MM.1S (cell line): Measurements from ENCODE around the gene CDAN1.
"Not testable (repeated sequence)": the region's sequence is repeated elsewhere in the genome, so short reads cannot be mapped to it uniquely, and the experiment has no call there.

Source experiments
- EZH2phosphoT487 ChIP-seq: fragments of 300-600 bp; sonication (generic); IDR thresholded peaks from 2 replicates; pipeline ENCODE4 v1.6.1; 2018; ENCODE audit warnings: antibody characterized with exemption, low read length
- TF ChIP-seq, protein P1 (sequence below): fragments of 300-600 bp; sonication (generic); IDR thresholded peaks from 2 replicates; pipeline ENCODE4 v1.5.1; 2016; ENCODE audit warnings: antibody characterized with exemption, low read length, mixed read lengths

DNA sequence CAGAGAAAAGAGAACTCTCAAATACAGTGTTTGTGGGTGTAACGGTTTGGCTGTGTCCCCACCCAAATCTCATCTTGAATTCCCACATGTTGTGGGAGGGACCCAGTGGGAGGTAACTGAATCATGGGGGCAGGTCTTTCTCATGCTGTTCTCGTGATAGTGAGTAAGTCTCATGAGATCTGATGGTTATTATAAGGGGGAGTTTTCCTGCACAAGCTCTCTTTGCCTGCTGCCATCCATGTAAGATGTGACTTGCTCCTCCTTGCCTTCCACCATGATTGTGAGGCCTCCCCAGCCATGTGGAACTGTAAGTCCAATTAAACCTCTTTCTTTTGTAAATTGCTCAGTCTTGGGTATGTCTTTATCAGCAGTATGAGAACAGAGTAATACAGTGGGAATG lies 24.9 kb upstream of the CDAN1 start:
- TF ChIP-seq, protein P1, sequence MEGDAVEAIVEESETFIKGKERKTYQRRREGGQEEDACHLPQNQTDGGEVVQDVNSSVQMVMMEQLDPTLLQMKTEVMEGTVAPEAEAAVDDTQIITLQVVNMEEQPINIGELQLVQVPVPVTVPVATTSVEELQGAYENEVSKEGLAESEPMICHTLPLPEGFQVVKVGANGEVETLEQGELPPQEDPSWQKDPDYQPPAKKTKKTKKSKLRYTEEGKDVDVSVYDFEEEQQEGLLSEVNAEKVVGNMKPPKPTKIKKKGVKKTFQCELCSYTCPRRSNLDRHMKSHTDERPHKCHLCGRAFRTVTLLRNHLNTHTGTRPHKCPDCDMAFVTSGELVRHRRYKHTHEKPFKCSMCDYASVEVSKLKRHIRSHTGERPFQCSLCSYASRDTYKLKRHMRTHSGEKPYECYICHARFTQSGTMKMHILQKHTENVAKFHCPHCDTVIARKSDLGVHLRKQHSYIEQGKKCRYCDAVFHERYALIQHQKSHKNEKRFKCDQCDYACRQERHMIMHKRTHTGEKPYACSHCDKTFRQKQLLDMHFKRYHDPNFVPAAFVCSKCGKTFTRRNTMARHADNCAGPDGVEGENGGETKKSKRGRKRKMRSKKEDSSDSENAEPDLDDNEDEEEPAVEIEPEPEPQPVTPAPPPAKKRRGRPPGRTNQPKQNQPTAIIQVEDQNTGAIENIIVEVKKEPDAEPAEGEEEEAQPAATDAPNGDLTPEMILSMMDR = not testable (repeated sequence)
- TF ChIP-seq EZH2phosphoT487 = not testable (repeated sequence)
